AG08396 (cell line): ENCODE data around the gene KLF7.

Experiments used
- DNase-seq: peaks from one replicate; pipeline ENCODE4 v3.0.0; 2012; ENCODE audit warnings: low spot score, mixed read lengths

Gene KLF7

DNA sequence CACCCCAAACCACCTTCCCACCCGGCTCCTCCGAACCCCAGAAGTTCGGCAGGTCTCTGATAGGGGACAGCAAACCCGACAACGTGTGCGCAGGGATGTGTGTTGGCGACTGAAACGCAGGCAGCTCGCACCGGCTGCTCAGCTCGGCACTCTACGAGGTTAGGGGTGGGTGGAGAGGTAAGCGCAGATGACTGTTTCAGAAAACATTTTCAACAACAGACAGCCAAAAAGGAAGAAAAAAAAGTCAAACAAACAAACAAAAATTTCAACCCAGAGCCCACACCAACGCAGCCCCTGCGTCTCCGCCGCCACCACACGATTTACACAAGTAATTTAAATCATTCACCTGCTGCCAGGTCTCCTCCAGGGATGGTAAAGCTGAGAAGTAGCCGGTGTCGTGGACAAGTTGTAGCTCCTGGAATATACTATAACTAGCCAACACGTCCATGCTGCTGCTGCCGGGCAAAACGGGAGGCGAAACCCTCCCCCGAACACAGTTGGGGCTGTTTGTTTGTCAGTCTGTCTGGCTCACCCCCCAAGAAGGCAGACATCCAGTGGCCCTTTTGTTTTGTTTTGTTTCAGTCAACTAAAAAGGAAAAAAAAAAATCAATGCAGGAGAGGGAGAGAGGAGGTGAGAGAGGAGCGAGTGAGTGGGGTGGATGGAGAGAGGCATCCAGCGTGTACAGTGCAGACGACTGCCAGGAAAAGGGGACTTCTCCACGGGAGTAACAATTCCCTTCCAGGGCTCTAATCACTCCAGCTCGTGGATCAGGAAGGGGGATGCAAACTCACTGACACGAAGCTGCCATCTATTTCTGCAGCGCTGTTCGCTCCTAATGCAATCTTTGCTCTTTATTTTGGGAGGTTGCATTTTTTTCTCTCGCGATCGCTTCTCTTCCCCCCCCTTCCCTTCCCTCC, at the start of gene KLF7:
TSS of gene KLF7 (minus strand) at position 828 of the 918 bp plus-strand sequence. CDS start at position 448, 380 bp downstream.
- peak; percentile 32 for DNase-seq

- DNase-seq: no peak
These were observed 49.6 kb upstream of the KLF7 start for GRCh38 chr2:207215308-207215707.

- no peak for DNase-seq
These were observed 48.7 kb upstream of the KLF7 start for GRCh38 chr2:207214446-207214845.

DNA sequence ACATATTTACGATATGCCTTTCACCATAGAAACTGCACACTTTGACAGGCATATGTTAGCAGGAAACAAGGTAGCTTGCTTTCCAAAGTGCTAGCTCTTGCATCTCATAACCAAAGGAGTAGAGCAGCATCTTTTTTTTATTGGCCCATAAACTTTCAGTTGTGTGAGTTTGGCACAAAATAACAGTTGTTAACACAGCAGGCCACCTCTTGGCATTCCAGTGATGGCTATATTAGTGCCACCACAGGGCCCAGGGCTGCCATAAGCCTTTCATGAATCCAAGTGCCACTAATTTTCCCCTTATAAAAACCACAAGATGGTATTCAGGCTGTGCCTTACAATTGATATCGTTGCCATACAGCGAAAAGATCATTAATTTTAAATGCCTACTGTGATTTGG, 40.3 kb upstream of the KLF7 start:
- DNase-seq: no peak

GRCh38 chr2:207205173-207205957, 39.6 kb upstream of the KLF7 start:
- DNase-seq: no peak

DNA sequence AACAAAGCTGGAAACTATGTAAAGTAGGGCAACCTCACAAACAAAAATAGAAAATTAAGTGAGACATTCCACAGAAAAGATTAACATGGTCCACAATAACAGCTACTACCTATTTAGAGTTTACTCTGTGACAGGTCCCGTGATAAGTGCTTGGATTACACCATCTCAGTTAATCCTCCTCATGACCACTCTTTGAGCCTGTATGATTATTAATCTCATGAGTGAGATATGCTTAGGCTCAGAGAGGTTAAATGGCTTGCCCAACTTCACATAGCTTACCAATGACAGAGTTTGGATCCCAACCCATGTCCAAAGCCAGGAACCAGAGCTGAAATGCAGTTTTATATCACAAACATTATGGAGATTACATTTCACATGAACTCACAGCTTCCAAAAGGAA, 37.3 kb upstream of the KLF7 start:
- no peak for DNase-seq

GRCh38 chr2:207202645-207203044, 36.9 kb upstream of the KLF7 start:
- DNase-seq: peak; percentile 16

- no peak for DNase-seq
These were observed 35.7 kb upstream of the KLF7 start for GRCh38 chr2:207201416-207201815.

DNA sequence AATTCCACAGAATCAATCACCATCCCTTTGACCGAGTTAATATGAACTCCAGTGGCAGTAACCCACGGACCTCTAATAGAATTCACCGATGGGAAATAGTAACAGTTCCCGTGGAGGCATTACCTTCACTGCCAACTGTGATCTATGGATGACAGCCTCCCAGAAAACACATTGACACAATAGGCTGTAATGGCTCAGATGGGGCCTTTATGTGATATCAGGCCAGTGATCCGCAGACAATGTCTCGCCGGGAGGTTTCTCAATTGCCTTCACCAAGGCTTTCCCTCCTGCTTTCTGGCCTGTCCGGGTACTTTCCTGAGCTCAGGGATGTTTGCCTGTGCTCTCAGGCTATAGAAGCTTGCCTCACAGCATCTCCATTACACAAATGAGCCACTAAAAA, 34.4 kb upstream of the KLF7 start:
- no peak for DNase-seq

DNA sequence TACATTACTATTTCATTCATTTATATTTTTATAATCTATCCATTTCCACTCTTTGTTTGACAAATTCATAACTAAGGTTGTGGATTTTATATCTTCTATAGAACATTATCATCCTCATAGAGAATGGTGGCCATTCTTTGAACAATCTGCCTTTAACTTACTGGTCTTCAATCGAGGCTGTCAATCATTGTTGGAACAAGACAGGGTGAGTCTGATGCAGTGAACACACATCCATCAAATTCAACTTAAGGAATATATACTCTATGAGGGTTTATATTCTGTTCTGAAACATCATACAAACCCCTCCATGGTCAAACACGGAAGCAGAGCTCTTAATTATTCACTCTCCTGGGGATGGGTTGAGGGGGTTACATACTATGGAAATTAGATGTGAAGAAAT, 28.3 kb upstream of the KLF7 start:
- no peak for DNase-seq

- DNase-seq: no peak
These were observed 23.1 kb upstream of the KLF7 start for GRCh38 chr2:207188626-207189419.

GRCh38 chr2:207185372-207185771, 19.6 kb upstream of the KLF7 start:
- DNase-seq: no peak

DNA sequence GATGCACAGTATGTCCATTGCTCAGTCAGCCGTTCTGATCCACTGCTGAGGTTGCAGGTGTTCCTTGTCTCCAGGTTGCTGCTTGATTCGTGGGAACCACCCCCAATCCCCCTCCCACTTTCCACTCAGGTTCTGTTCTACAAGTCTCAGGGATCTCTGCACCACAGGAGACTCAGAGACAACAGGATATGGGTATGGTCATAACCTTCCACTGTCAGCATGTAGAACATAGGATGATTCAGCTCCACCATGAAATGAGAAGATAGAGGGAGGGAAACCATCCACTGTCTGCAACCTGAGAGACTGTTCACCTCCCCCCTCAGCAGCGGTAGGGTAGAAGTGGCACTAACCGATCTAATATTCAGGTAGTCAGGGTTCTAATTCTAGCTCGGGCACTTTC, 19.0 kb upstream of the KLF7 start:
- DNase-seq: no peak

GRCh38 chr2:207184348-207184747, 18.6 kb upstream of the KLF7 start:
- no peak for DNase-seq

- no peak for DNase-seq
These were observed 17.8 kb upstream of the KLF7 start for GRCh38 chr2:207183506-207183905.

DNA sequence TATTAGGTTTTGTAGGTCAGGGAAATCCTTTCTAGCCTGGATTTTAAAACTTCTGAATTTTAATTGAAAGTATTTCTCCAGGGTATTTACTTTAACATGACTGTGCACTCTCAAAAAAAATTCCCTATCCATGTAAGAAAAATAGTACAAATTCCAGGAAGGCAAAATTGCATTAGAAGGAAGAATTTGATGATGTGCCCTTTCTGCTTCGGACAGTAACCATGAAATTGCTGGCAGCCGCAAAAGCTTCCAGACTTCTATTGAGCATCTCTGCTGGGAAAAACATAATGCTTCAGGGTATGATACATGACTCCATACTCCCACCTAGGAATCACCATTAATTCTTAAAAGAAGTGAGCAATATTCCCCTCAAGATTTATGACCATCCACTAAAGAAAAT, 17.2 kb upstream of the KLF7 start:
- DNase-seq: no peak

- DNase-seq: no peak
These were observed 16.0 kb upstream of the KLF7 start for GRCh38 chr2:207181526-207182274.

GRCh38 chr2:207180741-207181140, 15.0 kb upstream of the KLF7 start:
- DNase-seq: peak; percentile 24

GRCh38 chr2:207176247-207176646, 10.5 kb upstream of the KLF7 start:
- DNase-seq: no peak

DNA sequence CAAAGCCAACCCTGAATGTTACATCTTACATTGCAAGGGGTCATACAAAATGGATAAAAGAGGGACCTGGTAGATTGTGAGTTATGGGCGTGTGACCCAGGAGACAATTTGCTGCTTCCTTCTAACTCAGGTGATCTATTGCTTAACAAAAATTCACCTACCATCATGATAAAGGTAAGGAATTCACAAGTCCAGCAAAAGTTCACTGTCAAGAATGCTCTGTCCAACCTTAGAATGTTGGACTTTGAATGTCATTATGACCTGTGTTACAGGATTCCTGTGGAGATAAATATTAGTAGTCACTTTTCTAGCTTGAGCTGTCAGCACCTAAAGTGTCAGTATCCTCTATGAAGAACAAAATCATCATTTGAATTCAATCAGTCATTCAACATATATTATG, 7.9 kb upstream of the KLF7 start:
- DNase-seq: no peak

DNA sequence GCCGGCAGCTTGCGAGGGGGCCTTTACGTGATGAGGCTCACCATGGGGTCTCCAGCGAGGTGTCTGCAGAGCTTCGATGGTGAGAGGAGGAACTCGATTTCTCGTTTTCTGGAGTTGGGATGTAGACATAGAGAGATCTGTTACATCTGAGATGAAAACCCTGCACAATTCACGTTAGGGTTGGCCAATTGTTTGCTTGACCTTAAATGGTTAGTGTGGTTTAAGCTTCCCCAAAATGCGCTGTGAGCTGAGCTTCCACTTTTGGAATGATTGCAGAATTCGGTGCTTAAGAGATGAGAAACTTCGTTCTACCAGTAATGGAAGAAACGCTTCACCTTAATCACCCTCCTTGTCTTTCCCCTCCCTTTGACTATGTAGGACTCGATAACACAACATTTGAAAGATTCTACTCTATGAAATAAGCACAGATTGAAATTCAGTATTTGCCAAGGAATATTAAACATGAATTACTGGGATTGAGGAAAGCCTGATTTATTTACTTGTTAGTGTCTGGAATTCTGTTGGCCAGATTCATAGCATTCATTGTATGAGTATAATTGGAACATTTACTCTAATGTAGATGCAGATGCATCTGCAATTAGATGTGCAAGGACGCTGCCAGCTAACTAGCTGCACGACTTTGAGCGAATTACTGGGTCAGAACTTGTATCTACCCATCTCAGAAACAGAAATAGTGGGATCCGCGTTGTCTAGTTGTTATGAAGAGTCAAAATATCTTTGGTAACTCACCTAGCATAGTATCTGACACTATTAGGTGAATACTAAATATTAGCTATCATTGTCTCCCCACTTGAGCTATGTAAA, 1.6 kb upstream of the KLF7 start:
- DNase-seq: no peak
